ENCODE results near the gene DPH6.

DNA sequence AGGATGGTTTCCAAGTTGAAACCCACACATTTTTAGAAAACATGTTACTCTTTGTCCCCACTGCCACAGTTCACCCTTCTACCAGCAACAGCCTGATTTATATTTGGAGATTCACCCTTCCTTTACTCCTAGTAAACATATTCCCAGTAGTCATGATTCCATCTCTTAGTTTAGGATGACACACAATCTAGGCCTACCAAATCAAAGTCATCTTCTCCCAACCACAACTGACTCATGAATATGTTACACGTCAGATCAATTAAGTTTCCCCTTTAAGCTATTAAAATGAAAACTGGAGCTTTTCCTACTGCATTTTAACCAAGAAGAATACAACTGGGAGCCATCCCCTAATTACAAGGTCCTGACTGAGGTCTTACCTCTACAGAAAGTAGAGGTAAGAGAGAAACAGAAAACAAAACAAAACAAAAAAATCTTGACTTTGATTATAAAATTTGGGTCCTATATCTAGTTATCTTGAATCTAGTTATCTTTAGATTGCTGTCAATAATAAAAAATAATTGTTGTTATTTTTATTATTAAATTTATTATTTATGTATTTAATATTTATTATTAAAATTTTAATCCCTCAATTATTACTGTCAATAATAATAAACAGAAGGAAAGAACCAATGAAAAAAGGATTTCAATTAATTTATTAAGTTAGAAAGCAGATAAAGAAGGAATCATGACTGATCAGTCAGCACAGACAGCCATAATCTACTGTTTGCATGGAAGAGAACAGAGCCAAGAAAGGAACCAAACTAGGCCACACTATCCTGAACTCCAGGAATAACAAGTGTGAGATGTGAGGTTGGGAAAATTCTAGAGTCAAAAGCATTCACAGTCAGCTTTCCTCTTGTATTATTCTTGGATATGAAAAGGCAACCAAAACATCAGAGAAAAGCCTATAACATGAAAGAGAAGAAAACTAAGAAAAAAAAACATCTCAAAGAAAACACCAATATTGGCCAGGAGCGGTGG lies 12.5 kb downstream of the DPH6 start:
- TF ChIP-seq, protein P1, sequence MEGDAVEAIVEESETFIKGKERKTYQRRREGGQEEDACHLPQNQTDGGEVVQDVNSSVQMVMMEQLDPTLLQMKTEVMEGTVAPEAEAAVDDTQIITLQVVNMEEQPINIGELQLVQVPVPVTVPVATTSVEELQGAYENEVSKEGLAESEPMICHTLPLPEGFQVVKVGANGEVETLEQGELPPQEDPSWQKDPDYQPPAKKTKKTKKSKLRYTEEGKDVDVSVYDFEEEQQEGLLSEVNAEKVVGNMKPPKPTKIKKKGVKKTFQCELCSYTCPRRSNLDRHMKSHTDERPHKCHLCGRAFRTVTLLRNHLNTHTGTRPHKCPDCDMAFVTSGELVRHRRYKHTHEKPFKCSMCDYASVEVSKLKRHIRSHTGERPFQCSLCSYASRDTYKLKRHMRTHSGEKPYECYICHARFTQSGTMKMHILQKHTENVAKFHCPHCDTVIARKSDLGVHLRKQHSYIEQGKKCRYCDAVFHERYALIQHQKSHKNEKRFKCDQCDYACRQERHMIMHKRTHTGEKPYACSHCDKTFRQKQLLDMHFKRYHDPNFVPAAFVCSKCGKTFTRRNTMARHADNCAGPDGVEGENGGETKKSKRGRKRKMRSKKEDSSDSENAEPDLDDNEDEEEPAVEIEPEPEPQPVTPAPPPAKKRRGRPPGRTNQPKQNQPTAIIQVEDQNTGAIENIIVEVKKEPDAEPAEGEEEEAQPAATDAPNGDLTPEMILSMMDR (IDR thresholded peaks at IDR 0.05), result no peak
- TF ChIP-seq, protein P2, sequence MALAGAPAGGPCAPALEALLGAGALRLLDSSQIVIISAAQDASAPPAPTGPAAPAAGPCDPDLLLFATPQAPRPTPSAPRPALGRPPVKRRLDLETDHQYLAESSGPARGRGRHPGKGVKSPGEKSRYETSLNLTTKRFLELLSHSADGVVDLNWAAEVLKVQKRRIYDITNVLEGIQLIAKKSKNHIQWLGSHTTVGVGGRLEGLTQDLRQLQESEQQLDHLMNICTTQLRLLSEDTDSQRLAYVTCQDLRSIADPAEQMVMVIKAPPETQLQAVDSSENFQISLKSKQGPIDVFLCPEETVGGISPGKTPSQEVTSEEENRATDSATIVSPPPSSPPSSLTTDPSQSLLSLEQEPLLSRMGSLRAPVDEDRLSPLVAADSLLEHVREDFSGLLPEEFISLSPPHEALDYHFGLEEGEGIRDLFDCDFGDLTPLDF (CRISPR knock-in tag; IDR thresholded peaks at IDR 0.05), result no peak
